ENCODE results near the gene PTPRC.

- TF ChIP-seq EP300 (IDR thresholded peaks at IDR 0.05), result no peak
- TF ChIP-seq, protein P1, sequence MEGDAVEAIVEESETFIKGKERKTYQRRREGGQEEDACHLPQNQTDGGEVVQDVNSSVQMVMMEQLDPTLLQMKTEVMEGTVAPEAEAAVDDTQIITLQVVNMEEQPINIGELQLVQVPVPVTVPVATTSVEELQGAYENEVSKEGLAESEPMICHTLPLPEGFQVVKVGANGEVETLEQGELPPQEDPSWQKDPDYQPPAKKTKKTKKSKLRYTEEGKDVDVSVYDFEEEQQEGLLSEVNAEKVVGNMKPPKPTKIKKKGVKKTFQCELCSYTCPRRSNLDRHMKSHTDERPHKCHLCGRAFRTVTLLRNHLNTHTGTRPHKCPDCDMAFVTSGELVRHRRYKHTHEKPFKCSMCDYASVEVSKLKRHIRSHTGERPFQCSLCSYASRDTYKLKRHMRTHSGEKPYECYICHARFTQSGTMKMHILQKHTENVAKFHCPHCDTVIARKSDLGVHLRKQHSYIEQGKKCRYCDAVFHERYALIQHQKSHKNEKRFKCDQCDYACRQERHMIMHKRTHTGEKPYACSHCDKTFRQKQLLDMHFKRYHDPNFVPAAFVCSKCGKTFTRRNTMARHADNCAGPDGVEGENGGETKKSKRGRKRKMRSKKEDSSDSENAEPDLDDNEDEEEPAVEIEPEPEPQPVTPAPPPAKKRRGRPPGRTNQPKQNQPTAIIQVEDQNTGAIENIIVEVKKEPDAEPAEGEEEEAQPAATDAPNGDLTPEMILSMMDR (IDR thresholded peaks at IDR 0.05), result no peak
- no peak for TF ChIP-seq POLR2A (IDR thresholded peaks at IDR 0.05)
These were observed 155.7 kb downstream of the PTPRC start for GRCh38 chr1:198794498-198794897.

All from ovary (tissue), 3 donors.